H1 (cell line): ENCODE results near the gene MYRIP. TPM values are rescaled to one million over a fixed set of nuclear protein-coding genes. Genes with fewer than 3 reads are reported as not detected.

Source experiments
- CTCF ChIA-PET: fragments of 300-600 bp; sonication (Branson Sonifier 250); formaldehyde crosslinking; loops from one replicate; lab custom pipeline; 2021; ENCODE audit not compliant: partially characterized antibody; lab: Charles Lee
- POLR2A ChIA-PET: fragments of 300-600 bp; sonication (Branson Sonifier 250); formaldehyde crosslinking; loops from one replicate; lab custom pipeline; 2021; ENCODE audit warnings: inconsistent platforms; ENCODE audit not compliant: partially characterized antibody; lab: Charles Lee
- DNase-seq, 2 experiments: peaks; one replicate each; pipeline versions ENCODE4 v3.0.0 to v3.0.0-alpha.2; 2010 to 2022; ENCODE audit warnings: low spot score in 2 of 2, low read depth in 1 of 2, mixed read lengths in 1 of 2
- FAIRE-seq: peaks from 2 replicates; lab custom pipeline; 2011; peaks lifted over from hg19 to GRCh38; lab: Jason Lieb, UNC
- H2AFZ ChIP-seq: 2 replicates; pipeline ENCODE4 v1.8.1; 2012; ENCODE audit warnings: low read length, inconsistent platforms
- H2AK5ac ChIP-seq: 2 replicates; pipeline ENCODE4 v1.6.1; 2013; ENCODE audit warnings: low read depth, low read length
- H2BK120ac ChIP-seq: replicated peaks from 2 replicates; pipeline ENCODE3; 2013; ENCODE audit warnings: low read depth, low read length, inconsistent platforms
- H2BK12ac ChIP-seq: 2 replicates; pipeline ENCODE4 v1.6.1; 2013; ENCODE audit warnings: low read depth, low read length
- H2BK15ac ChIP-seq: 2 replicates; pipeline ENCODE4 v1.6.1; 2013; ENCODE audit warnings: low read length
- H2BK20ac ChIP-seq: 2 replicates; pipeline ENCODE4 v1.6.1; 2013; ENCODE audit warnings: low read length
- H2BK5ac ChIP-seq: 2 replicates; pipeline ENCODE4 v1.6.1; 2013; ENCODE audit warnings: low read depth, low read length
- H3K14ac ChIP-seq: 2 replicates; pipeline ENCODE4 v1.6.1; 2013; ENCODE audit warnings: inconsistent platforms; ENCODE audit not compliant: insufficient read length
- H3K18ac ChIP-seq: 2 replicates; pipeline ENCODE4 v1.6.1; 2013; ENCODE audit warnings: low read length; ENCODE audit errors: extremely low read depth
- H3K23ac ChIP-seq: 2 replicates; pipeline ENCODE4 v1.6.1; 2013; ENCODE audit warnings: inconsistent platforms; ENCODE audit not compliant: insufficient read length
- H3K23me2 ChIP-seq: 2 replicates; pipeline ENCODE4 v1.6.1; 2013; ENCODE audit warnings: low read depth, low read length
- H3K27ac ChIP-seq: 2 replicates; pipeline ENCODE4 v1.6.1; 2011; ENCODE audit warnings: low read depth, low read length, inconsistent platforms
- H3K27me3 ChIP-seq, 4 experiments: replicated peaks in 1 of 4; 1 replicate in 1 of 4; 2 replicates in 3 of 4; pipeline versions ENCODE4 v1.6.1 to v1.8.1; 2011 to 2013; ENCODE audit warnings: low read length in 3 of 4, mild to moderate bottlenecking in 3 of 4, inconsistent platforms in 2 of 4, mixed read lengths in 2 of 4, moderate library complexity in 1 of 4; ENCODE audit not compliant: control insufficient read depth in 3 of 4, insufficient read depth in 3 of 4; ENCODE audit errors: extremely low read depth in 1 of 4
- H3K36me3 ChIP-seq, 4 experiments: 2 replicates each; pipeline versions ENCODE4 v1.6.1 to v1.8.1; 2011 to 2013; ENCODE audit warnings: mild to moderate bottlenecking in 4 of 4, low read length in 3 of 4, moderate library complexity in 2 of 4, control low read depth in 1 of 4, inconsistent platforms in 1 of 4; ENCODE audit not compliant: insufficient read depth in 4 of 4, control insufficient read depth in 2 of 4
- H3K4ac ChIP-seq: replicated peaks from 2 replicates; pipeline ENCODE3; 2013; ENCODE audit warnings: low read length, low read depth, mixed read lengths, inconsistent platforms; ENCODE audit not compliant: insufficient read length
- H3K4me1 ChIP-seq, 4 experiments: replicated peaks in 1 of 4; 1 replicate in 1 of 4; 2 replicates in 3 of 4; pipeline versions ENCODE4 v1.6.1 to v1.8.1; 2011 to 2013; ENCODE audit warnings: low read length in 3 of 4, inconsistent platforms in 2 of 4, mixed read lengths in 1 of 4; ENCODE audit not compliant: insufficient read depth in 4 of 4, control insufficient read depth in 3 of 4
- H3K4me2 ChIP-seq, 2 experiments: 2 replicates each; pipeline versions ENCODE4 v1.6.1 to v1.8.1; 2011 to 2013; ENCODE audit warnings: low read depth in 2 of 2, low read length in 2 of 2, control low read depth in 1 of 2, inconsistent platforms in 1 of 2, mild to moderate bottlenecking in 1 of 2; ENCODE audit not compliant: insufficient read depth in 1 of 2
- H3K4me3 ChIP-seq, 4 experiments: fragments of 200-600, 300-600 bp in 1 of 4; sonication (generic), shearing (Covaris generic), sonication (Bioruptor Twin) in 1 of 4; 2 replicates each; pipeline versions ENCODE4 v1.5.1 to v1.8.1; 2011 to 2016; ENCODE audit warnings: low read length in 4 of 4, low read depth in 3 of 4, control low read depth in 2 of 4, inconsistent platforms in 2 of 4, mild to moderate bottlenecking in 2 of 4, mixed read lengths in 1 of 4, moderate library complexity in 1 of 4; ENCODE audit not compliant: insufficient read depth in 2 of 4; ENCODE audit errors: extremely low read depth in 1 of 4
- H3K56ac ChIP-seq: replicated peaks from 2 replicates; pipeline ENCODE3; 2013; ENCODE audit warnings: low read depth, mild to moderate bottlenecking, mixed read lengths, low read length, inconsistent platforms; ENCODE audit not compliant: insufficient read length
- H3K79me1 ChIP-seq: 2 replicates; pipeline ENCODE4 v1.6.1; 2013; ENCODE audit warnings: low read depth, low read length, control low read depth
- H3K79me2 ChIP-seq, 2 experiments: 2 replicates each; pipeline versions ENCODE4 v1.6.1 to v1.8.1; 2012 to 2013; ENCODE audit warnings: low read length in 2 of 2, mild to moderate bottlenecking in 2 of 2, inconsistent platforms in 1 of 2; ENCODE audit not compliant: insufficient read depth in 2 of 2, control insufficient read depth in 1 of 2
- H3K9ac ChIP-seq, 4 experiments: replicated peaks in 1 of 4; 1 replicate in 1 of 4; 2 replicates in 3 of 4; pipeline versions ENCODE4 v1.6.1 to v1.8.1; 2011 to 2013; ENCODE audit warnings: low read depth in 3 of 4, low read length in 3 of 4, control low read depth in 2 of 4, mild to moderate bottlenecking in 2 of 4, moderate library complexity in 2 of 4, inconsistent platforms in 1 of 4; ENCODE audit errors: extremely low read depth in 1 of 4
- H3K9me3 ChIP-seq, 2 experiments: 2 replicates each; pipeline versions ENCODE4 v1.6.1 to v1.8.1; 2012 to 2013; ENCODE audit warnings: mild to moderate bottlenecking in 2 of 2, moderate library complexity in 2 of 2, control low read depth in 1 of 2, inconsistent platforms in 1 of 2, low read depth in 1 of 2, low read length in 1 of 2, mixed read lengths in 1 of 2; ENCODE audit not compliant: insufficient read depth in 2 of 2
- H4K20me1 ChIP-seq, 2 experiments: replicated peaks in 1 of 2; 2 replicates each; pipeline versions ENCODE3 to v1.8.1; 2011 to 2013; ENCODE audit warnings: inconsistent platforms in 2 of 2, low read length in 2 of 2, mild to moderate bottlenecking in 1 of 2; ENCODE audit not compliant: insufficient read depth in 2 of 2, control insufficient read depth in 1 of 2
- H4K5ac ChIP-seq: 2 replicates; pipeline ENCODE4 v1.6.1; 2013; ENCODE audit warnings: low read length, low read depth, mixed read lengths, inconsistent platforms; ENCODE audit not compliant: insufficient read length
- H4K8ac ChIP-seq: 2 replicates; pipeline ENCODE4 v1.8.0; 2013; ENCODE audit warnings: mild to moderate bottlenecking, moderate library complexity, low read length, inconsistent platforms; ENCODE audit not compliant: insufficient read depth; ENCODE audit errors: extremely low read depth
- H4K91ac ChIP-seq: replicated peaks from 2 replicates; pipeline ENCODE3; 2013; ENCODE audit warnings: low read length, mixed read lengths, inconsistent platforms; ENCODE audit not compliant: insufficient read length
- GABPA ChIP-seq: IDR thresholded peaks from 2 replicates; pipeline ENCODE4 v1.6.1; 2011; ENCODE audit warnings: mild to moderate bottlenecking, low read length, moderate library complexity, borderline replicate concordance; ENCODE audit not compliant: insufficient read depth
- KDM5A ChIP-seq: fragments of 200-600 bp; IDR thresholded peaks from 2 replicates; pipeline ENCODE4 v1.7.1; 2012; ENCODE audit warnings: mild to moderate bottlenecking, low read length, inconsistent platforms, mixed read lengths
- WGBS, 2 experiments: shearing (Covaris generic) in 1 of 2; methylation state at CpG; one replicate each; pipeline versions ENCODE4 v1.1.6 to v1.1.7; 2013 to 2015; ENCODE audit warnings: low lambda C conversion rate in 2 of 2, mixed read lengths in 2 of 2, inconsistent platforms in 1 of 2, low coverage in 1 of 2, missing lambda C conversion rate in 1 of 2; ENCODE audit not compliant: insufficient replicate concordance in 2 of 2, insufficient coverage in 1 of 2, insufficient read length in 1 of 2; ENCODE audit errors: extremely low coverage in 1 of 2, missing lambda C conversion rate in 1 of 2; 5-methylcytosine and 5-hydroxymethylcytosine counted together
- polyA plus RNA-seq, 7 experiments: library from polyadenylated mRNA; depleted of rRNA in 3 of 7; stranded (reverse) in 5 of 7; unstranded in 2 of 7; fragments of >200 nt in 5 of 7; fragments of 200-250 nt in 2 of 7; gene quantifications; 1 replicate in 5 of 7; 2 replicates in 1 of 7; 4 replicates in 1 of 7; pipeline versions ENCODE4 v1.2.1 to v1.2.3, GENCODE V29; 2011 to 2013; ENCODE audit warnings: missing spikeins in 2 of 7, mixed read lengths in 2 of 7
- total RNA-seq: library from RNA; stranded (reverse); fragmentation: NEBNext Ultra II Directional; extraction: Animal tissue kit (Norgen Biotek cat#: 25700); gene quantifications from 2 replicates; pipeline ENCODE4 v1.2.1, GENCODE V29; 2021

MYRIP gene
- total and polyA plus RNA-seq, 2 of the 8 experiments (the other 6 are each of a cell fraction or from before 2014, with no cell fraction given), result 0.54 to 4.3 TPM

- WGBS, 2 experiments, result 85% methylated on average over 1 of the region's 1 CpG; no CpG with 5 or more reads in 1 of the 2 experiments
- no peaks in the 10 kb centered on the region for H3K4me1 ChIP-seq
- no peak overlapping the region for H3K4ac ChIP-seq
- H3K23ac ChIP-seq, result no peak overlapping the region
- no peaks in the 10 kb centered on the region for H3K27me3 ChIP-seq
- no peak overlapping the region for H3K27ac ChIP-seq
- H3K4me2 ChIP-seq, result no peak overlapping the region
- DNase-seq, result no peak
- H2BK120ac ChIP-seq, result no peak overlapping the region
- H3K18ac ChIP-seq, result no peak overlapping the region
- ChIA-PET CTCF (interaction anchor here (1.3 kb wide), 1 partner anchor 74 kb away, joined by 3 read pairs; no protein-coding TSS in a partner anchor), POLR2A (interaction anchor here (0.8 kb wide), 1 partner anchor 66 kb away, joined by 3 read pairs; no protein-coding TSS in a partner anchor)
- H4K5ac ChIP-seq, result no peak overlapping the region
- H4K20me1 ChIP-seq, result no peaks in the 10 kb centered on the region
- no peak overlapping the region for H2BK15ac ChIP-seq
- H2AFZ ChIP-seq, result no peak overlapping the region
- no peaks in the 10 kb centered on the region for H3K23me2 ChIP-seq
- FAIRE-seq, result no peak
- H3K79me2 ChIP-seq, result no peaks in the 10 kb centered on the region
- no peak overlapping the region for H3K4me3 ChIP-seq
- H4K91ac ChIP-seq, result no peak overlapping the region
- no peak overlapping the region for H3K56ac ChIP-seq
- no peak overlapping the region for H4K8ac ChIP-seq
- H3K14ac ChIP-seq, result no peak overlapping the region
- H3K79me1 ChIP-seq, result no peaks in the 10 kb centered on the region
- H2BK20ac ChIP-seq, result no peak overlapping the region
- no peaks in the 10 kb centered on the region for H3K36me3 ChIP-seq
- H2BK12ac ChIP-seq, result no peak overlapping the region
- H2BK5ac ChIP-seq, result no peak overlapping the region
- no peak overlapping the region for H3K9ac ChIP-seq
- no peak overlapping the region for H2AK5ac ChIP-seq
- no peaks in the 10 kb centered on the region for H3K9me3 ChIP-seq
- TF ChIP-seq KDM5A (no peak), GABPA (no peak)
These were observed 433.2 kb downstream of the MYRIP start for GRCh38 chr3:40242638-40243037.
